ENCODE measurements around the gene MID1IP1. TPM values are rescaled to one million over a fixed set of nuclear protein-coding genes. Genes with fewer than 3 reads are reported as not detected.

MID1IP1 gene
- total and polyA plus RNA-seq, 2 of the 13 experiments (the other 11 are each of a cell fraction or from before 2014, with no cell fraction given): 35.7 to 36.1 TPM

- BruUV-seq (replicated peaks): TSS peak; percentile 64
- H3K27me3 ChIP-seq (ENCODE audit: control insufficient read depth in 1 of 2, insufficient read depth in 2 of 2, low read length in 2 of 2): no peaks in the 10 kb centered on the region; a peak in 1 of 5 replicates
- FAIRE-seq: no peak
- H3K79me2 ChIP-seq (ENCODE audit: insufficient read depth, low read length): peaks cover 32% of the 10 kb centered on the region
- H3K4me1 ChIP-seq (ENCODE audit: insufficient read depth, low read length): peaks cover 38% of the 10 kb centered on the region
- H3K4me2 ChIP-seq (ENCODE audit: low read depth, low read length): peak overlapping the region; percentile 75
- peak overlapping the region; percentile 57 to 87 (median 84); a peak in 5 of 6 replicates for H3K4me3 ChIP-seq (replicated peaks in 1 of 3; ENCODE audit: insufficient read depth in 1 of 3, low read depth in 2 of 3, low read length in 3 of 3)
- 0 out of 2 replicates have a peak, but pooled peaks cover 2% of the 10 kb centered on the region for H4K20me1 ChIP-seq (ENCODE audit: insufficient read depth, low read length)
- no peaks in the 10 kb centered on the region for H3K9me3 ChIP-seq (ENCODE audit: low read length)
- no CpG with 5 or more reads among the region's 19 CpGs for WGBS (ENCODE audit: low lambda C conversion rate)
- in situ Hi-C loops (cut with HindIII; ENCODE audit: extremely low pct_ligation_motif_present, low pct_unique_long_range_greater_than_20kb) (loop anchor here (25.0 kb wide), 1 partner anchor 183 kb away; no protein-coding TSS in a partner anchor), intact Hi-C loops (cut with micrococcal nuclease; ENCODE audit: unreplicated experiment) (loop anchor here (2.0 to 5.0 kb wide), 2 partner anchors 86 to 457 kb away; no protein-coding TSS in a partner anchor)
- ATAC-seq: no peak
- no peak overlapping the region for H2AFZ ChIP-seq (ENCODE audit: low read length)
- POLR2A ChIA-PET: interaction anchor here (1.0 to 1.4 kb wide), 4 partner anchors 120 to 213 kb away, joined by 3 to 6 read pairs (median 4); no protein-coding TSS in a partner anchor
- H3K27ac ChIP-seq (ENCODE audit: extremely low read length, insufficient read depth, low read length): peak overlapping the region; percentile 95
- H3K9ac ChIP-seq (ENCODE audit: insufficient read depth, low read depth, low read length): peak overlapping the region; percentile 89
- CTCF ChIA-PET (ENCODE audit: low intra/inter-chr PET ratio, low total read pairs): no interaction called here
- H3K36me3 ChIP-seq (replicated peaks in 1 of 2; ENCODE audit: control insufficient read depth in 1 of 2, insufficient read depth in 2 of 2, low read length in 2 of 2): no peaks in the 10 kb centered on the region
- DNase-seq (ENCODE audit: low spot score): no peak
- TF ChIP-seq ZNF567 (CRISPR knock-in tag; IDR thresholded peaks at IDR 0.05; ENCODE audit: borderline replicate concordance): no peak
- no peak for TF ChIP-seq GLMP (CRISPR knock-in tag; IDR thresholded peaks at IDR 0.05; ENCODE audit: borderline replicate concordance)
- 0 out of 2 replicates have a peak, but pooled peaks have one; percentile 40 for TF ChIP-seq ZNF670 (CRISPR knock-in tag; IDR thresholded peaks at IDR 0.05; ENCODE audit: borderline replicate concordance)
- no peak for TF ChIP-seq THAP7 (CRISPR knock-in tag; IDR thresholded peaks at IDR 0.05)
- peak; percentile 78 for TF ChIP-seq RBFOX2 (IDR thresholded peaks at IDR 0.05; ENCODE audit: low read depth, low read length)
- TF ChIP-seq POLR2G (IDR thresholded peaks at IDR 0.05; ENCODE audit: low read depth, low read length): no peak
- peak; percentile 75 for TF ChIP-seq AGO2 (optimal IDR thresholded peaks at IDR 0.05; ENCODE audit: low read depth, low read length)
- no peak for TF ChIP-seq ZNF414 (CRISPR knock-in tag; IDR thresholded peaks at IDR 0.05)
- TF ChIP-seq LCORL (IDR thresholded peaks at IDR 0.05): no peak
- TF ChIP-seq LCORL (CRISPR knock-in tag; IDR thresholded peaks at IDR 0.05): no peak
- no peak for TF ChIP-seq PHF20 (CRISPR knock-in tag; IDR thresholded peaks at IDR 0.05)
- no peak for TF ChIP-seq THAP8 (CRISPR knock-in tag; IDR thresholded peaks at IDR 0.05; ENCODE audit: borderline replicate concordance)
- TF ChIP-seq SSRP1 (CRISPR knock-in tag; IDR thresholded peaks at IDR 0.05): 0 out of 2 replicates have a peak, but pooled peaks have one; percentile 11
- no peak for TF ChIP-seq ZBTB39 (CRISPR knock-in tag; IDR thresholded peaks at IDR 0.05)
- TF ChIP-seq SRSF4 (IDR thresholded peaks at IDR 0.05; ENCODE audit: low read depth, low read length, poor library complexity, severe bottlenecking): no peak
- TF ChIP-seq ZNF616 (CRISPR knock-in tag; IDR thresholded peaks at IDR 0.05; ENCODE audit: low read depth): no peak
- TF ChIP-seq SAP130 (CRISPR knock-in tag; IDR thresholded peaks at IDR 0.05; ENCODE audit: low read depth): no peak
- no peak for TF ChIP-seq ZNF749 (CRISPR knock-in tag; IDR thresholded peaks at IDR 0.05; ENCODE audit: borderline replicate concordance)
- no peak for TF ChIP-seq PHF21A (CRISPR knock-in tag; IDR thresholded peaks at IDR 0.05)
- TF ChIP-seq MAZ (IDR thresholded peaks at IDR 0.05; ENCODE audit: borderline replicate concordance, low read depth, low read length): no peak
- no peak for TF ChIP-seq MAZ (CRISPR knock-in tag; IDR thresholded peaks at IDR 0.05; ENCODE audit: low read depth)
- no peak for TF ChIP-seq NCOA1 (CRISPR knock-in tag; IDR thresholded peaks at IDR 0.05)
These were observed 3.1 kb downstream of the MID1IP1 start for GRCh38 chrX:38804432-38804681.
